GM12873 (cell line): ENCODE results near the gene HRNR.

Source experiments
- TF ChIP-seq, protein P1 (sequence below): IDR thresholded peaks from 2 replicates; pipeline ENCODE4 v1.5.1; 2012; ENCODE audit warnings: low read depth, mild to moderate bottlenecking, moderate library complexity, low read length, control low read depth; ENCODE audit not compliant: insufficient read depth; ENCODE audit errors: missing control alignments

HRNR gene

DNA sequence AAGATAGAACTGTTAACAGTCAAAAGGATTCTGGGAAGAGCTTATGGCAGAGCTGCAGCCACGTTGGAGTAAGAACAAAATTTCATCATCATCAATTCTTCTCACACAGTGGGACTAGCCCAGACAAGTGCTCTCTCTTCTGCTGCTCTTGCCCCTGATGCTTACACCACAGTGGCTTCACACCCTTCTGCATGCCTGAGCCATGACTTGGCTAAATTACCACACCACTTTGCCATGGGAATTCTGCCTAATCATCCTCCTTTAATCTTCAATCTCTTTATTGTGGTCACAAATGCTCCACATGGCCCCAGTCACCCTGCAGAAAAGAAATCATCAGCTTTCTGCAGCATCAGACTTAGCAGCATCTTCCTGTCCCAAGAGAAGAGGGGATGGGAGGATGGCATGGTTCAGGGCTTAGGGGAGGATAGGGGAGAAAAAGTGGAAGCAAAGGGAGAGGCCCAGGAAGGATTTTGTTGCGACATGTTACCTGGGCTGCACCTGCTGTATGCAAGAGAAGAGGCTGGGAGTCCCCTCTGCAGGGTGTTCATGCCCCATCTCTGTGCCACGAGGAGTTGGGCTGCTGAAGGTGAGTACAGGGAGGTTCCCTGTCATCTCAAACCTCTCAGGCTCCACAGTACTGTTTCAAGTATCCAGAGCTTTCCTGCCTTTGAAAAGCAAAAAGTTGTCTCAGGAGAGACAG is 56.0 kb downstream of the HRNR start:
- TF ChIP-seq, protein P1, sequence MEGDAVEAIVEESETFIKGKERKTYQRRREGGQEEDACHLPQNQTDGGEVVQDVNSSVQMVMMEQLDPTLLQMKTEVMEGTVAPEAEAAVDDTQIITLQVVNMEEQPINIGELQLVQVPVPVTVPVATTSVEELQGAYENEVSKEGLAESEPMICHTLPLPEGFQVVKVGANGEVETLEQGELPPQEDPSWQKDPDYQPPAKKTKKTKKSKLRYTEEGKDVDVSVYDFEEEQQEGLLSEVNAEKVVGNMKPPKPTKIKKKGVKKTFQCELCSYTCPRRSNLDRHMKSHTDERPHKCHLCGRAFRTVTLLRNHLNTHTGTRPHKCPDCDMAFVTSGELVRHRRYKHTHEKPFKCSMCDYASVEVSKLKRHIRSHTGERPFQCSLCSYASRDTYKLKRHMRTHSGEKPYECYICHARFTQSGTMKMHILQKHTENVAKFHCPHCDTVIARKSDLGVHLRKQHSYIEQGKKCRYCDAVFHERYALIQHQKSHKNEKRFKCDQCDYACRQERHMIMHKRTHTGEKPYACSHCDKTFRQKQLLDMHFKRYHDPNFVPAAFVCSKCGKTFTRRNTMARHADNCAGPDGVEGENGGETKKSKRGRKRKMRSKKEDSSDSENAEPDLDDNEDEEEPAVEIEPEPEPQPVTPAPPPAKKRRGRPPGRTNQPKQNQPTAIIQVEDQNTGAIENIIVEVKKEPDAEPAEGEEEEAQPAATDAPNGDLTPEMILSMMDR, result no peak

DNA sequence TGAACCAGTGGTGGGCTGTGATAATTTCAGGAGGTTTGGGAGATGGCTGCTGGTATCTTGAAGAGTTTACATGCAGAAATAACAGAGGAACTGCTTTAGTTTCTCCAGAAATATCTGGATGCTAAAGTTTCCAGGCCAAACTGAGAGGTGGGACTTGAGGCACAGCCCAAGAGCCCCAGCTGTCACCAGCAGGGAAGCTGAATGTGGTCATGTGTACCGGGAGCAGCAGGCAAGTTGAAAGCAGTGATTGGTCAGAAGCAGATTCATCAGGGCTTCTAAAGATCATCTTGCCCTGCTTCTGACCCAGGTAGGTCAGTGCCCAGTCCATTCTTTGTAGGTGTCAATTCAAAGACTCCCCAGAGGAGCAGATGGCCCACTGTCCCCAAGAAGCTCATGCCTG is 57.0 kb downstream of the HRNR start:
- TF ChIP-seq, protein P1, result no peak

DNA sequence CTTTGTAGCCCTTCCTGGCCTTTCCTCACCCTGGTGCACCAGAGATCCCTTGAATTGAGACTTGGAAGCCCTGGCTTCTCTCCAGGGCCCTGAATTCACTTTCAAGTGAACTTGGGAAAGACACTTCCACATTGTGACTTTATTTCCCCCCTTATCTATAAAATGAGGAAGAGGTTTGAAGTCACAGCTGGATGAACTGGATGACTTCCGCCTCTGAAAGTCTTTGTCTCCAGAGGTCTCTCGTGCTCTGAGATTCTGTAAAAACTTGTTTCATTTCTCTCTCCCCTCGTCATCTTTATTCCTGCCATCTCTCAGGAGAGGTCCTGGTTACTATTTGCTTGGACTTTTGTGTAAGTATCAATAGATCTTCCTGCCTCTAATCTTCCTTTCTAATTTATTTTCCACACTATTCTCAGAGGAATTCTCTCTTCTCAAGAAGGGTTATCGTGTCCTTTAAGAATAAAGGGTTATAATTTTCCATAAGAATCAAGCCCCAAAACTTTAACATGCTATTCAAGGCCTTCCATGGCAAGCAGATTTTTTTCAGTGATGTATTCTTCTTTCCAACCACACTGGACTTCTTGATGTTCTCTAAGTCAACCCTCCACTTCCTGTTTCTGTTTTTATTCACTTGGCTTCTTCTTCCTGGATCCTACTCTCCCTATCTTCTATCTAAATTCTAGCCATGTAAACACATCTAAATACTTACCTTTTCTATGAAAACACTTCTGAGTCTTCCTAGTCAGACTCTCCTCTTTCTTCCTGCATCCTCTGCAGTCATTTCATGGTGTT is 58.5 kb downstream of the HRNR start:
- TF ChIP-seq, protein P1, result no peak

DNA sequence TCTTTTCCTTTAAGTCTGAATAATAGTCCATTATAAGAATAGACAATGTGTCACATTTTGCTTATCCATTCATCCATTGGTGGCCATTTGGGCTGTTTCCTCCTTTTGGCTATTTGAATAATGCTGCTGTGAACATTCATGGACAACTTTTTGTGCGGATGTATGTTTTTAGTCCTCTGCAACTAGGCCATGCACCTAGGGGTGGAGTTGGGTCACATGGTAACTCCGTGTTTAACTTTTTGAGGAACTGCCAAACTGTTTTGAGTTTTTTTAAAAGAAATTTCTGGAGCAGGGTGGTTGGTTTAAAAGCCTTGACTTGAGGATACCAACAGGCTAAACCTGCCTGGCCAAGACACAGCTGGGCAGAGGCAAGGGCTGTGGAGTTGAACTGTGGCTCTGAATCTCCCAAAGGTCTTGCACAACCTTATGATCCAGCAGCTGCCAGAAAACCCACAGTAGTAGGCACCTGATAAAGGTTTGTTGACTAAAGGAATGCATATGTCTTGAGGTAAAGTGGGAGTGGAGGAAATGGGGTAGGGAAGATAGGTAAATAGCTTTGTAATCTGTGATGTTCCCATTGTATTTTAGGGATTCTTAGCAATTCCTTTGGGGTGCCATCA is 59.4 kb downstream of the HRNR start:
- TF ChIP-seq, protein P1, result no peak

DNA sequence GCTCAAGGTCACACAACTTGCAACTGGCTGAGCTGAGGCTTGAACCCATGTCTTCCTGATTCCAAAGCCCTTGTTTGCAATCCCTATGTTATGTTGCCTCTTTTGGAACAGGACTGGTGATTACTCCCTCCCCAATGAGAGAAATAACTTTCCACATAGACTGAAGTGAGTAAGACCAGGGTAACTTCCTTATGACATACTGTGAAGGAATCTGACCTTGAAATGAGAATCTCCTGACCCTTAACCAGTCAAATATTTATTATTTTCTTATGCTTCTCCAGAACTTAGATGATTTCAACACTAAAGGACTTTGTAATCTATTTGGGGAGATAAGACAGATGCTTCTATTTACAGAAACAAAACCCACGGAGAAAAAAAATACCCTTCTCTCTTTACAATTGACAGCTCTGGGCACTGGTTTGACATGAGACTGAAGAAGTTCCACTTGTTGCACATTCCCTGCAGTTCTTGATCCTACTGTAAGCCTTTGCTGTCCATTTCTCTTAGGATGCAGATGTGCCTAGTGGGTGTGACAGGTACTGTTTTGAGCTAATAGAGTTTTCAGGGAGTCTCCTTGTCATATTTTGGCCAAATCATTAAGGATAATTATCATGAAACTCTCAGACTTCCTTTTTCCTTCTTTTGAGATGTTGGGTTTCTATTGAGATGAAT is 61.1 kb downstream of the HRNR start:
- TF ChIP-seq, protein P1, result no peak
